Raji (cell line): ENCODE measurements around the gene NSDHL.
A peak's percentile ranks its signal among the peaks of the same experiment; 100 is the strongest.

Experiments used
- POLR2A ChIP-seq: IDR thresholded peaks from 2 replicates; pipeline ENCODE4 v1.6.1; 2011; ENCODE audit warnings: low read depth, low read length, control low read depth; ENCODE audit not compliant: insufficient read depth

Gene NSDHL

DNA sequence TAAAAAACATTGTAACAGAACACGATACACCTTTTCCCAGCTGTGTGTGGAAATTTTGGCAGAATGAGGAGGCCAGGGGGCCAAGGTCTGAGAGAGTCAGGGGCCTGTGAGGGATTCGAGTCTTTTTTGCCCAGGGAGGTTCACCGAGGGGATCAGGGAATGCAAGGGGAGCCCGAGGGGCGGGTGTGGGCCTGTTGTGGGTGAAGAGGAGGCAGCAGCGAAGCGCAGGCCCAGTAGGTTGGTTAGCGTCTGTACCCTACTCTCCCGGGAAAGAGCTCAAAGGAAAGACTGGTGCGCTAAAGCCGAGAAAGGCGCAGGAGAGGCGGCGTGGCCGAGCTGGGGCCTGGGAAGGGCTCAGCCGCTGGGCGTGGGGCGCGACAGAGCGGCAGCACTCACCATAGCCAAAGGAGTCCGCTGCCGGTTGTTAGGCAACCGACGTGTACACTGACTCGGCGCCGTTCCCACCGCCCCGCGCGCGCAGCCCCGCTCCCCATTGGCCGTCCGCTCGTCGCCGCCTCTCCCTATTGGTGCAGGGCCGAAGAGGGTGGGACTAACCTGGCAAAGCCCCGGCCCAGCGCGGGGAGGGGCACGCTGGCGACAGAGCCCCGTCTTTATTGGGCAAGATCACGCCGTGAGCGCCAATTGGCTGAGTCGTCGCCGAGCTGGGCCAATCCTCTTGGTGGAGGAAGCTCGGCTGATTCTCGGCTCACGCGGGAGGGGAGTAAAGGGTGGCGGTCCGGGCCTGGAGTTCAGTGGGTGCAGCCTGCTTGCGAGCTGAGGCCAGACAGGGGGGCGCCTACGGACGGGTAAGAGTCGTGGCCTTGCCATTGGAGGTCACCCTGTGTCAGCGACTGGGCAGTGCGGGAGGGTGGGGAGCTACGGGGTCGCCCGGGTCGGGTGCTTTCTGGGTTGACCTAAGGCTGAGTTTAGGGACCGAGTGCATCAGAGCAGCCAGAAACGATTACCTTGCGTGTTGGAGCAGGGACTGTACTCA lies at the start of gene NSDHL, which contains the start of gene CETN2:
NSDHL (plus strand) TSS at position 752 of the 994 bp plus-strand sequence. CDS start 15,262 bp downstream, outside the sequence.
CETN2 (minus strand) TSS at position 446 of the 994 bp plus-strand sequence; CDS start at position 399, 47 bp downstream.
- peak; percentile 68 for TF ChIP-seq POLR2A

DNA sequence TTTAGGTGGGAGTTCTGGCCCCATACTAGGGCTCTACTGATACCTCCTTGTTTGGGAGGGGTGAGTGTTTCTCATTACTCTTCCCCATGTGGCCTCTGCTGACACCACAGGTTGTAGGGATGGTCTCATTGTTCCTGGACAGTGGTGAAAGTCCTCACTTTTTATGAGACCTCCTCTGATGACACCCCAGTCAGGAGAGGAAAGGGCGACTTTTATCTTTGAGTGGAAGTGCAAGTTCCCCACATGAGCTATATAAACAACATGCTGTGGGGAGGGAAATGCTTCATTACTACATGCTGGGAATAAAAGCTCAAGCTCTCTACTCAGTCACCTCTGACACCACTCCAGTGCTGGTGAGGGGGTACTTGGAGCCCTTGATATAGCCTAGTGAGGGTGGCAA lies 31.9 kb upstream of the NSDHL start:
- no peak for TF ChIP-seq POLR2A

DNA sequence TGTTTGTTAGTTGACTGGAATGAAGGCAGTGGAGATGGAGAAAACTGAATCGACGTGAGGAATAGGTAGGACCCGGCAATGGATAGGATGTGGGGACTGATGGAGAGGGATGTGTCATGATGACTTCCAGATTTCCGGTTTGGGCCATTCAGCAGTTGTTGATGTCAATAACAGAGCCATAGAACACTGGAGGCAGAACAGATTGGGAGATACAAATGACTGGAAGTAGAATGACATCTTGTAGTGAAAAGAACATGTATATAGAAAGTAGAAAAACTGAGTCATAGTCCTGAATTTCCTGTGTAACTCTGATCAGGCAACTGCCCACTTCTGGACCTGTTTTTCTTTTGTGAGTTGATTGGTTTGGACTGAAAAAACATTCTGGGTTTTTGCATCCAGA lies 24.8 kb upstream of the NSDHL start:
- TF ChIP-seq POLR2A: no peak

DNA sequence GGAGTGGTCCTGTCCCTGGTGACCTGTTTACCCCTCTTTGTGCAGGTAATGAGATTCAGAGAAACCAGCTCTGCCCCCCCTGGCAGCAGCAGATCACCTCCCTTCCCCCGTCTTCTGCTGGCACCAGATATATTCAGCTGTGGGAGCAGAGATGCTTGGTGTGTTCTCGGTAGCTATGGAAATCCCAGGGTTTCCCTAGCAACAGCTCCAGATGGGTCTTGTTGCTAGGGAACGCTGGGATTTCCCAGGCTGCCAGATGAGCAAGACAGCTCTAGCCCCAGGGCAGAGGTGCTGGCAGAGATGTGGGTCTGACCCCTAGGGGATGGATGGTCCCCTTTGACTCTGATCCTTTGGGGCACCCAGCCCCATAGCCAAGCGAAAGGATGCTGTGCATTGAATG lies 20.5 kb upstream of the NSDHL start:
- TF ChIP-seq POLR2A: no peak

DNA sequence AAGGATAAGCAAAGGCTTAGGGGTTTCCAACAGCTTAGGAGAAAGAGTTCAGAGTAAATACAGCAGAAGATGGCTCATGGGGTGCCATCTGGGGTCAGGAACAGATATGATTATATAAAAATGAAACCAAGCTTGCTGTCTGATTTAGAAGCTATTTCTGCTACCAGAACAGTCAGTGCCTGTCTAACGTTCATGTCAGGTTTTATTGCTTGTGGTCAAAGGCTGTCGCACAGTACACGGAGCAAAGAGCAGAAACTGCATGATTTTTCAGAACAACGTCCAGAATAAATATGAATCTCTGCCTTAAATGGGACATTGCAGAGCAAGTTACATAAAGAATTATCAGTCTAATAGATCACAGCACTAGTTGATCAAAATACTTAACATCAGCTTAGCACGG lies 17.7 kb upstream of the NSDHL start:
- no peak for TF ChIP-seq POLR2A

DNA sequence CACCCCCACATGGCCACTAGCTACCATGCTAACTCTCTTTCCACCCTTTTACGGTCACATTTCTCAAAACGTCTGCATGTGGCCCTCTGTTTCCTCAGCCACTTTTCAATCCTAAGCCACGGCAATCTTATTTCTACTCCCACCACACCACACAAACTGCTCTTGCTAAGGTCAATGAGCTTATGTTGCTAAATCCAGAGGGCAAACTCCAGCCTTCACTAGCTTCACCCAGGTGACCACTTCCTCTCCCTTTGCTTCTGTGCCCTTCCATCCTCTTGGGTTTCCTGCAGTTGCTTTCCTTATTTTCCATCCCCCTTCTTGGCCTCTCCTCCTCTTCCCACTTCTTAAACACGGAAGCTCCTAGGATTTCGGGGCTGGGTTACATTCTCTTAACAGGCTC lies 16.8 kb upstream of the NSDHL start:
- TF ChIP-seq POLR2A: no peak

DNA sequence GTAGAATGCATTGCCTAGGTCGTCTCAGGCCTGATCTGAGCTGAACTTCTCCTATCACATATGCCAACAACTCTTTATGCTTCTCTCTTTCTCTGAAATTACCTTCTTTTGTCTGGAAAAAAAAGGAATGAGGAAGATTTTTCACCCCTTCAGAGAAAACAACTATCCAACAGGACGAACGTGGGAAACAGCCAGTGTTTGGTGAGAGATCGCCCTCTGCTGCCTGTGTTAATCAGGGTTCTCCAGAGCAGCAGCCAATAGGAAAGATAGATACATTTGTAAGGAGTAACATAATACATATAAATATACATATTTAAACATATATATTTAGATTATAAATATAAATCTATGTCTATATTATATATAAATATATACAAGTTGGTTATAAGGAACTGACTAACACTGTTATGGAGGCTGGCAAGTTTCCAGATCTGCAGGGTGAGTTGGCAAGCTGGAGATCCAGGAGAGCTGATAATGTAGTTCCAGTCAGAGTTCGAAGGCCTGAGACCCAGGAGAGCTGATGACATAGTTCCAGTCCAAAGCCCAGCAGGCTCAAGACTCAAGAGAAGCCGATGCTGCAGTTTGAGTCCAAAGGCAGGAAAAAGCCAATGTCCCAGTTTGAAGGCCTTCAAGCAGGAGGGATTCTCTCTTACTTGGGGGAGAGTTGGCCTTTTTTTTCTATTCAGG lies 13.6 kb upstream of the NSDHL start:
- TF ChIP-seq POLR2A: no peak

DNA sequence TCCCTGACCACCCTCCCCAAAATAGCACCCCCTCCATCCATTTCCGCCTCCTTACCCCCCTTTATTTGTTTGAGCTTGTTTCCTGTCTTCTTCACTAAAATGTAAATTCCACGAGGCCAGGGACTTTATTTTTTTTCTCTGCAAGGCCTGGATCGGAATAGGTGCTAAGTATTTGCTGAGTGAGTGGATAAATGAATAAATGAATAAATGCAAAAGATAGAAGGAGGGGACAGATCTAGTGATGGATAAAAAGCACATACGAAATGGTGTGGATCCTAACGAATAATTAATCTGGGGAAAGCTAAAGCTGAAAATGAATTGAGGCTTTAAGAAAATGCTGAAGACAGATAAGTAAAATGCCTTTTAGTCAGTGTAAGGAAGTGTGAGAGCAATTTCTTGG lies 12.5 kb upstream of the NSDHL start:
- TF ChIP-seq POLR2A: no peak

DNA sequence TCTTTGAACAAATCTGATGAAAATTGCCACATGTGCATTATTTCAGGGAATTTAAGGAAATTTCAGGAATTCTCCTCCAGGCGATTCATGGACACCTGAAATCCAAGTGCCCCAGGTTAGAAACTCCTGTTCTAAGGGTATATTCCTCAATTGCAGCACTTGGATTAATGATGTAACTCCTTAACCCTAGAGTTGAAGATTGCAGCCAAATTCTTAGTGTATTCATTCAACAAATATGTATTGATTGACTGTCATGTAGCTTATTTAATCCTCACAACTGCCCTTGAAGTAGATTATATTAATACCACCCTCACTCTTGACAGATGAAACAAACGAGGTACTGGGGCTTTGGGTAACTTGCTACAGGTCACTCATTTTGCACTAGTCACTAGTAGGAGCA lies 11.6 kb upstream of the NSDHL start:
- no peak for TF ChIP-seq POLR2A

DNA sequence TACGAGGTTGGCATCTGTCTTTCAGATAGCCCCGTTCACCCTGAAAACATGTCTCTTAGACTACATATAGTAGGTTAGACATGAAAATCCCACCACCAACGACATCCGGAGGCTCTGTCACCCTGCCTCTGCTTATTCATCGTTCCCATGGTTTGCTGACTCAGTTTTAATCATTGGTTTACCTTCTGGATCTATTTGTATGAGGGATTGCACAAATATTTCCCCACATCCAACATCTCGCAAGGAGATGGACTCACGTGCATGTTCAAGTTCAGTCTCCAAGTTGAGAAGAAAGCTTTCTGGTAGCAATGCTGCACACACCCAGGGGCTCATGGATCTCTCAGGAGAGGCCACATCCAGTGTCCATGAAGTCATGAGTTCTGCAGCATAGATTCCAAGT lies 11.1 kb upstream of the NSDHL start:
- no peak for TF ChIP-seq POLR2A

DNA sequence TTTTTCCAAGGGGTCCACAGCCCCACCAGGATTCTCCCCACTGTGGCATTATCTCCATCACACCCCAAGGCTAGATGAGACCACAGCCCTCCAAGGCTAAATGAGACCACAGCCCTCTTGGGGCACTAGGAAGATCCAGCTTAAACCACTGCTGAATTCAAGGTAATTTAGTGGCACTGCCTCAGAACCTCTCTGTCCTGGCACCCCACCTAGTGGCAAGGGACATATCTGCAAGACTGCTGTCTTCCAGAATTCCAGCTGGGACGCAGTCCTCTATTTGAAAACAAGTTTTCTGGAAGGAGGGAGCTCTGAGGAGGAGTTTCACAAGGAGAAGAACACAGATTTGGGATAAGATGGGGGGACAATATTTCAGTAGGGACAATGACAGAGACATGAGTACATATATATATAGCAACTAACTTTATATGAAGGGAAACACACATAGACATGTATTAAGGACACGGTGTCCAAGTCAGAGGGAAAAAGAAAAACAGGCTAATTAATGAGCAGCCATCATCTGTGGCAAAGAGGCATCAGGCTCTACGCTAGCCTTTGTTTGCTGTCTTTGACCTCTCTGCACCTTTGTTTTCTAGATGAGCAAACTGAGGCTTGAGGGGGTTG lies 9.6 kb upstream of the NSDHL start:
- no peak for TF ChIP-seq POLR2A

DNA sequence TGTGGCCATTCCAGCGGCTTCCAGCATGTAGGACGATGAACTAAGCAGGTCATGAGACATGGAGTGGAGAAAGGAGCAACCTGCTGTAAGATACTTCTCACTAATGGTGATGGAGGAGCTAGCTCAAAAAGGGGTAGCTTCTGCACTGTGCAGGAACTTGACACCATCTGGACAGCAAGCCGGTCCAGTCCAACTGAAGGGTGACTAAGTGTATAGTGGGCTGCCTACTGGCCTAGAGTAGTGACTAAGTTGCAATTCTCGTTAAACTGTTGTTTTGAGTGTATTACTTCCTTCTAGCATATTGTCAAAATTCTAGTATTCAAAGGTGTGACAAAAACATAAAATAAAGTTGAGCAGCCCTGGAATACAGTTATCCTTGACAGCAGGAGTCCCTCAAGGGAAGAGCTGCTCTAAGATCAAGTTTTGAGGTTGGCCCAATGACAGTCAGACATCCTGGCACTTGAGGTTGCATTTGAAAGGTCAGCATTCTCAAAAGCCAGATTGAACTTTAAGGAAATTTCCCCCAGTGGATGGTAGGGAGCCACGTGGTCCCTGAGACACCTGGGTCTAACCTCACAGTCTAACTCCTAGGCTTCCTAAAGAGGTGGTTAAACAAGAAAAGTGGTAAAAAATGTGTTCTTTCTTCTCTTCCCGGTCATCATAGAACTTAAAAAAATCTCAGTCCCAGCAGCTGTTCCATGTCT lies 8.3 kb upstream of the NSDHL start:
- TF ChIP-seq POLR2A: no peak

DNA sequence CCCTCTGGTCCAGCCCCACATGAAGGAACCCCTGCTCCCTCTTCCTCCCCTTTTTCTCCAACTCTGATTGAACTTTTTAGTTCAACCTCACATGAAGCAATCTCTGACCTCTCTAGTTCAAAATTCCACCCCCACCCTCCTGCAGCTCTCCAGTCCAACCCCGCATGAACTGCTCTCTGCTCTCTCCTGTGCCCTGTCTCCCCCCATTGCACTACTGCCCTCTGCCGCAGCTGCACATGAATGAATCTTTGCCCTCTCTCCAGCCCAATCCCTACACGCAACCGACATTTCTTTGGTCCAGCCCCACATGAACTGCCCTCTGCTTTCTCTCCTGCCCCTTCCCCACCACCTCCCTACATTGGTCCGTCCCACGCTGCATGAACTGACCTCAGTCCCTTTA lies 7.2 kb upstream of the NSDHL start:
- TF ChIP-seq POLR2A: no peak

DNA sequence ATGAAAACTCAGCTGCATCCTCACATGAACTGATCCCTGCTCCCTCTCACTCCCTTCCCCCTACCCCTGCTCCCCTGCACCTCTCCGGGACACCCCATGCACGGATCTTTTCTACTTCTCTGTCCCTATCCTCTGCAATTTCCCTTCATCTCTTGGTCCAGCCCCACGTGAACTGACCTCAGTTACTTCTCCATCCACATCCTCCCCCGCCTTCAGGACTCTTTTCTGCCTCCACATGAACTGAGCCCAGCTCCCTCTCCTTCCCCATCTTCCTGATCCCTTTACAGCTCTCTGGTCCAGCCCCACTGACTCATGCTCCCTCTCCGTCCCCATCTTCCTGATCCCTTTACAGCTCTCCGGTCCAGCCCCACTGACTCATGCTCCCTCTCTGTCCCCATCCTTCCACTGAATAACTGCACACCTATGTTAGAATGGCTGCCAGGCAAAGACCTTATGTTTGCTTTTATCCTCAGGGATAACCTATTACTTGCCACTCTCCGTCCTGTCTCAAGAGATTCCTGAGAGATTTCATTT lies 6.0 kb upstream of the NSDHL start:
- no peak for TF ChIP-seq POLR2A

DNA sequence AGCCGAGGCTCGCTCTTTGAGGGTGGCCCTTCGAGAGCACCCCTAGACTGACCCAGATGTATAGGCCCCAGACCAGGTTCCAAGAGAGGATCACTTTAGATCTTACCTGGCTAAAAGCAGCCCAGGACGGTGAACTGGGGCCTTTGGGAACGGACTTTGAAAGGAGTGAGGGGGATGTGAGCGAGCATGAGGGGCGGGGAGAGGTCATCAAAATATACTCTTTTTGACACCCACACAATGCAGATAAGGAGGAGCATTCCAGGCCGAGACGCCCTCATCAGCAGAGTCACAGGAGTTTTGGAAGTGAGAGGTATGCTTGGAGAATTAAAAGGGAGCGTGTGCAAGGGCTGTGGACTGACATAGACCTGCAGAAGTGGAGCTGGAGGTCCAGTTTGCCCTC lies 528 bp downstream of the NSDHL start:
- TF ChIP-seq POLR2A: no peak

DNA sequence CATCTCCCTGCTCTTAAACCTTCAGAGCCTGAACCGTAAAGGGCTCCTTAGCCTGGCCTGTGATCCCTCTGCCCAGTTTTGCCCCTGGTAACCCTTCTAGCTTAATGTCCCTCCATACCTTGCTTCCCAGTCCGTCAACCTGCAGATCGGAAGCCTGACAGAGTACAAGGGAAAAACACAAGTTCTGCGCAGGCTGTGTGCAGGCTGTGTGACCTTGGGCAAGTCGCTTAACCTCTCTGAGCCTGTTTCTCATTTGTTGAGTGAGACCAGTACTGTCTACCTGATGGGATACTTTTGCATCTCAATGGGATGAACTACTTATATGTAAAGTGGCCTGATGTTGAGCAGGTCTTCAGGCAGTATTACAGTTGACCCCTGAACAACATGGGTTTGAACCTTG lies 1.7 kb downstream of the NSDHL start:
- no peak for TF ChIP-seq POLR2A
